Liver (tissue), 9 donors: Measurements from ENCODE around the gene PCNT. TPM values are rescaled to one million over a fixed set of nuclear protein-coding genes. Genes with fewer than 3 reads are reported as not detected.

Source experiments
- DNase-seq: peaks from one replicate; pipeline ENCODE4 v3.0.0-alpha.2; 2017; ENCODE audit warnings: low spot score
- H3K27ac ChIP-seq, 2 donors: one replicate each; pipeline ENCODE4 v1.7.0; 2013; ENCODE audit warnings: inconsistent platforms in 2 of 2, low read length in 2 of 2, control low read depth in 1 of 2, low read depth in 1 of 2, mild to moderate bottlenecking in 1 of 2
- H3K27me3 ChIP-seq, 4 donors: one replicate each; pipeline versions ENCODE4 v1.6.1 to v1.7.0; 2013; ENCODE audit warnings: low read length in 3 of 4, inconsistent platforms in 1 of 4, mild to moderate bottlenecking in 1 of 4, moderate library complexity in 1 of 4; ENCODE audit not compliant: control insufficient read depth in 4 of 4, insufficient read depth in 4 of 4
- H3K36me3 ChIP-seq, 4 donors: one replicate each; pipeline versions ENCODE4 v1.6.1 to v1.7.0; 2013; ENCODE audit warnings: low read length in 3 of 4, mild to moderate bottlenecking in 3 of 4, low read depth in 1 of 4, moderate library complexity in 1 of 4; ENCODE audit not compliant: control insufficient read depth in 4 of 4, insufficient read depth in 3 of 4
- H3K4me1 ChIP-seq, 4 donors: one replicate each; pipeline versions ENCODE4 v1.6.1 to v1.7.0; 2013; ENCODE audit warnings: low read length in 3 of 4, mild to moderate bottlenecking in 3 of 4, moderate library complexity in 1 of 4; ENCODE audit not compliant: control insufficient read depth in 4 of 4, insufficient read depth in 4 of 4
- H3K4me3 ChIP-seq, 3 donors: one replicate each; pipeline versions ENCODE4 v1.6.1 to v1.7.0; 2013; ENCODE audit warnings: low read length in 3 of 3, control low read depth in 1 of 3, low read depth in 1 of 3, mild to moderate bottlenecking in 1 of 3
- H3K9ac ChIP-seq, 2 donors: one replicate each; pipeline ENCODE4 v1.7.0; 2013; ENCODE audit warnings: low read length in 2 of 2, mild to moderate bottlenecking in 2 of 2, moderate library complexity in 2 of 2, control low read depth in 1 of 2, low read depth in 1 of 2
- H3K9me3 ChIP-seq, 4 donors: one replicate each; pipeline versions ENCODE4 v1.6.1 to v1.7.0; 2013; ENCODE audit warnings: low read length in 3 of 4; ENCODE audit not compliant: control insufficient read depth in 4 of 4
- CTCF ChIP-seq: fragments of 150-350 bp; IDR thresholded peaks from 2 replicates; pipeline ENCODE4 v1.5.1; 2017; ENCODE audit warnings: improper control_type of control experiment, low read depth, low read length; ENCODE audit not compliant: missing input control
- EGR1 ChIP-seq, 2 donors: IDR thresholded peaks; 2 replicates each; pipeline ENCODE4 v1.6.1; 2016 to 2018; ENCODE audit warnings: antibody characterized with exemption in 2 of 2, low read depth in 2 of 2
- FOXA1 ChIP-seq: IDR thresholded peaks from 2 replicates; pipeline ENCODE4 v1.6.1; 2016; ENCODE audit warnings: antibody characterized with exemption
- GABPA ChIP-seq, 2 donors: IDR thresholded peaks in 1 of 2; conservative IDR thresholded peaks in 1 of 2; 2 replicates each; pipeline ENCODE4 v1.6.1; 2016; ENCODE audit warnings: antibody characterized with exemption in 2 of 2, mild to moderate bottlenecking in 1 of 2, moderate library complexity in 1 of 2
- HNF4A ChIP-seq, 2 donors: conservative IDR thresholded peaks; 2 replicates each; pipeline ENCODE4 v1.6.1; 2016; ENCODE audit warnings: antibody characterized with exemption in 2 of 2, mild to moderate bottlenecking in 2 of 2
- JUND ChIP-seq, 2 donors: IDR thresholded peaks; 2 replicates each; pipeline ENCODE4 v1.6.1; 2016; ENCODE audit warnings: antibody characterized with exemption in 2 of 2
- NR2F2 ChIP-seq: IDR thresholded peaks from 2 replicates; pipeline ENCODE4 v1.6.1; 2016; ENCODE audit warnings: antibody characterized with exemption
- RAD21 ChIP-seq, 2 donors: IDR thresholded peaks; 2 replicates each; pipeline ENCODE4 v1.6.1; 2016; ENCODE audit warnings: antibody characterized with exemption in 2 of 2, mild to moderate bottlenecking in 2 of 2
- RXRA ChIP-seq, 2 donors: IDR thresholded peaks; 2 replicates each; pipeline ENCODE4 v1.6.1; 2017 to 2018; ENCODE audit warnings: antibody characterized with exemption in 2 of 2, mild to moderate bottlenecking in 1 of 2
- SP1 ChIP-seq: IDR thresholded peaks from 2 replicates; pipeline ENCODE4 v1.6.1; 2018; ENCODE audit warnings: antibody characterized with exemption, mild to moderate bottlenecking
- YY1 ChIP-seq: IDR thresholded peaks from 2 replicates; pipeline ENCODE4 v1.6.1; 2016; ENCODE audit warnings: antibody characterized with exemption, mild to moderate bottlenecking
- WGBS: extraction: QIAGEN DNeasy Blood & Tissue Kit; methylation state at CpG from one replicate; pipeline ENCODE4 v1.1.7; 2013; 5-methylcytosine and 5-hydroxymethylcytosine counted together
- polyA plus RNA-seq, 2 donors: library from polyadenylated mRNA; stranded (reverse) in 1 of 2; unstranded in 1 of 2; fragments of 200-250 nt in 1 of 2; fragments of >200 nt in 1 of 2; fragmentation: Nextera tagmentation in 1 of 2; extraction: Ambion mirVana in 1 of 2; gene quantifications; one replicate each; pipeline versions ENCODE4 v1.2.1 to v1.2.3, GENCODE V29; 2013 to 2015
- total RNA-seq, 2 donors: library from RNA; depleted of rRNA; stranded (reverse); fragments of >200 nt; gene quantifications; one replicate each; pipeline ENCODE4 v1.2.3, GENCODE V29; 2014
- TF ChIP-seq, protein P1 (sequence below): IDR thresholded peaks from 2 replicates; pipeline ENCODE4 v1.6.1; 2016; ENCODE audit warnings: antibody characterized with exemption
- donor health status: healthy.
- donor health status: healthy.
- donor health status: healthy.
- donor health status: healthy.
- donor health status: healthy.

PCNT gene
- total and polyA plus RNA-seq, 4 donors: 6.7 to 36.8 (median 15.2) TPM

- H3K27ac ChIP-seq: no peak overlapping the region
- TF ChIP-seq FOXA1 (no peak), NR2F2 (no peak), CTCF (no peak), GABPA (IDR thresholded peaks at IDR 0.05 in 1 of 2, conservative IDR thresholded peaks at IDR 0.05 in 1 of 2) (no peak), EGR1 (IDR thresholded peaks at IDR 0.05; ENCODE audit: low read depth in 2 of 2) (no peak), YY1 (no peak), RXRA (IDR thresholded peaks at IDR 0.05) (no peak), RAD21 (IDR thresholded peaks at IDR 0.05) (no peak), JUND (IDR thresholded peaks at IDR 0.05) (no peak)
- TF ChIP-seq, protein P1, sequence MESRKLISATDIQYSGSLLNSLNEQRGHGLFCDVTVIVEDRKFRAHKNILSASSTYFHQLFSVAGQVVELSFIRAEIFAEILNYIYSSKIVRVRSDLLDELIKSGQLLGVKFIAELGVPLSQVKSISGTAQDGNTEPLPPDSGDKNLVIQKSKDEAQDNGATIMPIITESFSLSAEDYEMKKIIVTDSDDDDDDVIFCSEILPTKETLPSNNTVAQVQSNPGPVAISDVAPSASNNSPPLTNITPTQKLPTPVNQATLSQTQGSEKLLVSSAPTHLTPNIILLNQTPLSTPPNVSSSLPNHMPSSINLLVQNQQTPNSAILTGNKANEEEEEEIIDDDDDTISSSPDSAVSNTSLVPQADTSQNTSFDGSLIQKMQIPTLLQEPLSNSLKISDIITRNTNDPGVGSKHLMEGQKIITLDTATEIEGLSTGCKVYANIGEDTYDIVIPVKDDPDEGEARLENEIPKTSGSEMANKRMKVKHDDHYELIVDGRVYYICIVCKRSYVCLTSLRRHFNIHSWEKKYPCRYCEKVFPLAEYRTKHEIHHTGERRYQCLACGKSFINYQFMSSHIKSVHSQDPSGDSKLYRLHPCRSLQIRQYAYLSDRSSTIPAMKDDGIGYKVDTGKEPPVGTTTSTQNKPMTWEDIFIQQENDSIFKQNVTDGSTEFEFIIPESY: no peak
- H3K9me3 ChIP-seq: no peaks in the 10 kb centered on the region
- peaks cover 14 to 73% (median 37%) of the 10 kb centered on the region in 4 donors for H3K36me3 ChIP-seq
- 98% methylated on average over 17 of the region's 17 CpGs for WGBS
- H3K9ac ChIP-seq: no peak overlapping the region
- no peaks in the 10 kb centered on the region for H3K27me3 ChIP-seq
- no peak overlapping the region for H3K4me3 ChIP-seq
- DNase-seq: no peak
- no peaks in the 10 kb centered on the region for H3K4me1 ChIP-seq
Observed at GRCh38 chr21:46349134-46349760, 25.3 kb downstream of the PCNT start.

DNA sequence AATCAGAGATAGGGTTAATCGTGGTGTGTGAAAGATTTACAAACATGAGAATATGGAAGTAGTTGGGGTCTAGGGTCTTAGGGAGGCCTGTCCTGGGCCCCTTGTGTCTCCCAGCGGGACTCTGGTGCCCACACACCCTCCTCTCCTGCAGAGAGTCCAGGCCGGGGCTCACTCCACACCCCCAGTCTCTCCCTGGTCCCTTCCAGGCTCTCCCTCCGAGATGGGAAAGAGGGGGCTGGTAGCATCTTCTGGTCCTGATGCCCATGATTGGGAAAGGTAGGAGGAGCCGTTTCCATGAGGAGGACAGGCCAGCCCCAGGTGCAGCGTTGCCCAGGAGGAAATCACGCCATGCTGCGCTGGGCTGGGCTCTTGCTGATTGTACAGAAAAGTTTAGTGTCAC lies 26.6 kb downstream of the PCNT start:
- DNase-seq: no peak
- H3K9ac ChIP-seq: no peak overlapping the region
- H3K36me3 ChIP-seq: peaks cover 18 to 84% (median 38%) of the 10 kb centered on the region in 4 donors
- no peak overlapping the region for H3K4me3 ChIP-seq
- TF ChIP-seq FOXA1: no peak
- no peak for TF ChIP-seq RAD21 (IDR thresholded peaks at IDR 0.05)
- TF ChIP-seq HNF4A (conservative IDR thresholded peaks at IDR 0.05): no peak
- TF ChIP-seq NR2F2: no peak
- no peak for TF ChIP-seq GABPA (IDR thresholded peaks at IDR 0.05 in 1 of 2, conservative IDR thresholded peaks at IDR 0.05 in 1 of 2)
- TF ChIP-seq SP1: no peak
- no peak for TF ChIP-seq CTCF
- TF ChIP-seq JUND (IDR thresholded peaks at IDR 0.05): no peak
- 98% methylated on average over 8 of the region's 8 CpGs for WGBS
- H3K9me3 ChIP-seq: no peaks in the 10 kb centered on the region
- H3K27ac ChIP-seq: no peak overlapping the region
- H3K4me1 ChIP-seq: no peaks in the 10 kb centered on the region
- no peaks in the 10 kb centered on the region for H3K27me3 ChIP-seq
